Stimulated activated CD4-positive, alpha-beta T cell treated with anti-CD3 and anti-CD28 coated beads, Interleukin-1b, Interleukin-23, amount 100 ng/mL, for 4 hours (primary cell): Measurements from ENCODE around the gene FLNC.

Experiments
- DNase-seq, 2 donors: peaks; one replicate each; pipeline ENCODE4 v3.0.0-alpha.2; 2020; ENCODE audit warnings: low read depth in 2 of 2

FLNC gene

GRCh38 chr7:128804484-128804883 is 25.7 kb upstream of the FLNC start:
- DNase-seq = no peak

DNA sequence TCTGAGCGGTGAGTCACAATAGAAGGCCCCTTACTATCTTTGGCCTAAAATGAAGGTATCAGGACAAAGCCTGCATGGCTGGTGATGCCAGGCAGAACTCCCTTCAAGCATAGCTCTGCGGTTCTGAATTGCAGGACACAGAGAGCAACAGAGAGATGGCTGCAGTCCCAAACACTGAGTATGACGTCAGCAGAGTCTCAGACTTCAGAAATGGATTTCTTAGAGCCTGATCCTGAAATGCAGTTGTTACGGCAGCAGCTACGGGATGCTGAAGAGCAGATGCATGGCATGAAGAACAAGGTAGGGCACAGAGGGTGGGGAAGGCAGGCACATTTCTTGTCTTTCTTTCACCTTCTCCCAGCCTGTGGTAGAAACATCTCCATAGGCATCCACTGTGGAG is 25.0 kb upstream of the FLNC start:
- DNase-seq = no peak

DNA sequence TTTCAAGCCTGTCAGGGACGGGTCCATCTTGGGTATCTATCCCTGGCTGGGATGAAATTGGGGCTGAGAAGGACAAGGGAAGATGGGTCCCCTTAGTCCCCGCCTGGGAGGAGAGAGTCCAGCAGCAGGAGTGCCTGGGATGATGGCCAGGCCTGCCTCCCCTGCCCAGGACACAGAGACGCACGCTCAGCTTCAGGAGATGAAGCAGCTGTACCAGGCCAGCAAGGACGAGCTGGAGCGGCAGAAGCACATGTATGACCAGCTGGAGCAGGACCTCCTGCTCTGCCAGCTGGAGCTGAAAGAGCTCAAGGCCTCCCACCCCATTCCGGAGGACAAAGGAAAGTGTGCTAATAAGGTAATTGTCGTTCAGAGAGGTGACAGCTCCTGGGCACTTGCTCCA is 23.0 kb upstream of the FLNC start:
- no peak for DNase-seq

- DNase-seq = no peak
Measured at GRCh38 chr7:128809363-128809762, 20.8 kb upstream of the FLNC start.

DNA sequence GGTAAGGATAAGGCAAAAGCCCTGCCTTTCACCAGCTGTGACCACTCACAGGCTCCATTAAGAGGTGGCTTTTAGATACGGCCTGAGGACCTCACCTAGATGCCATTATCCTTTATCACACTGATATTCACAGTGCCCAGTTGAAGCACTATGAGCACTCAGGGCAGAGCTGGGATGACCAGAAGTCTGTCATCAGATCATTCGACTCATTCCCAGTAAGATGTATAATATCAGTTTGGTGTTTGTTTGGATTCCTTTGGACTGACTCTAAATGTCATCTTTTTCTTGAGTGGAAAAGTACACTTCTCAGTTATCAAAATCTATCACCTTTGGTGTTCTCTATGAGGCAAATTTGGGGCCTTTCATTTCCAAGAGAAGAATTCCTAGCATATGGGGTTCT is 19.7 kb upstream of the FLNC start:
- no peak for DNase-seq

GRCh38 chr7:128810997-128811396 is 19.2 kb upstream of the FLNC start:
- DNase-seq = no peak

DNA sequence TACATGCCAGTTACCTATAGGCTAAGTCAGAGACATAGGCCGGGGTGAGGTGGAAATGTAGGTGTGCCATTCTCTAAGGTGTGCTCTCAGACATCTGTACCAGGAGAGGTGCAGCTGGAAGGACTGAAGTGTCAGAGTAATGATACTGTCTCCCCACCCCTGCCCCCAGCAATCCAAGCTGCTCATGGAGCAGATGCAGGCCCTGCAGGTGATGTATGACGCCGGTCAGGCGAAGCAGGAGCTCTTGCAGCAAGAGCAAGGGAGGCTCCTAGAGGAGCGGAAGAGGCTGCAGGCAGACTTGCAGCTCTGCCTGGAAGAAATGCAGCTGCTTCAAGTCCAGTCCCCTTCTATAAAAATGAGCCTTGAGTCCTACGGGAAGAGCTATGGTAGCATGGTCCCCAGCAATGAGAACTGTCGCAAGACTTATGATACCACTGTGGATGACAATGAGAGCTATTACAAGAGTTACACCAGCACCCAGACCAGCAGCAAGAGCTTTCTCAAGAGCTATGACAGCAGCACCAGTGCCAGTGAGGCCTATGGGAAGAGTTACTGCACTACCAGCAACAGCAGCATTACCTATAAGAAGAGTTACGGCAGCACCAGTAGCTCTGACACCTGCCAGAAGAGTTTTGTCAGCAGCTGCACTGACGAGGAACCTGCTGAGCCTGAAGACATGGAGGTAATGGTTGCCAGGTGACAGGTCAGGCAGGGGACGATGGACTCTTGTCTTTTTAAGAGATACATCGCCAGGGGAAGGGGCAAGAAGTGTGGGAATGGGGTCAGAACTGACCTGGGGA is 18.4 kb upstream of the FLNC start:
- DNase-seq = no peak

- DNase-seq = no peak
Measured at GRCh38 chr7:128812514-128813168, 17.6 kb upstream of the FLNC start.

DNA sequence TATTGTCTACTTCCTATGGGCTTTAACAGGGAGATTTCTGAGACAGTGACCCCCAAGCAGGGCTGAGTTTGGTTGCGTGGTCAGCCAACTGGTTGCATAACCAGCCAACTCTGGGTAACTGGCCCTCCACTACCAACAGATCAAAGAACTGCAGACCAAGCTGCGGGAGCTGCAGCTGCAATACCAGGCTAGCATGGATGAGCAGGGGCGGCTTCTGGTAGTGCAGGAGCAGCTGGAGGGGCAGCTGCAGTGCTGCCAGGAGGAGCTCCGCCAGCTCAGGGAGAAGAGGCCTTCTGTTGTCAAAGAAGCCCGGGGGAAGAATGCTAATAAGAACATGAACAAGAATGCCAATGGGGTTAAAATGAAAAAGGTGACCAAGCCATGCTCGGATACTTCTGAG is 15.7 kb upstream of the FLNC start:
- DNase-seq = no peak

GRCh38 chr7:128815289-128815942 is 14.8 kb upstream of the FLNC start:
- DNase-seq = no peak

DNA sequence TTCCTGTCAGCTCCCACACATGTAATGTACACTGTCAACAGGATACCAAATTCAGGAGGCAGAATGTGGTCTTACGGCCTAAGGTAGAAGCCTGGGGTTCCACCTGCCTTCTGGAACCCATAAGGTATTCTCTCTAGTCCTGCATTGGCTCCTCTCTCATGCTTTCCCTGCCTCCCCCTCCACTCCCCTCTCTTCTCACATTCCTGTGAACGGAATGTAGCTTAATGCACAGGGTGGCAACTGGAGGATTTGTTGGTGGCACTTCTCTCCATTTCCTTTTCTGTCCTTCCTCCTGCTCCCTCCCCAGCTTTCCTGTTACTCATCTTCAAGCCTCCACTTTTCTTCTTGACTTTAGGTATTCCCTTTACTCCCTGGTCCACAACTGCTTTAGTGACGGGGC is 11.5 kb upstream of the FLNC start:
- no peak for DNase-seq

- DNase-seq = no peak
Measured at GRCh38 chr7:128821724-128822123, 8.5 kb upstream of the FLNC start.

DNA sequence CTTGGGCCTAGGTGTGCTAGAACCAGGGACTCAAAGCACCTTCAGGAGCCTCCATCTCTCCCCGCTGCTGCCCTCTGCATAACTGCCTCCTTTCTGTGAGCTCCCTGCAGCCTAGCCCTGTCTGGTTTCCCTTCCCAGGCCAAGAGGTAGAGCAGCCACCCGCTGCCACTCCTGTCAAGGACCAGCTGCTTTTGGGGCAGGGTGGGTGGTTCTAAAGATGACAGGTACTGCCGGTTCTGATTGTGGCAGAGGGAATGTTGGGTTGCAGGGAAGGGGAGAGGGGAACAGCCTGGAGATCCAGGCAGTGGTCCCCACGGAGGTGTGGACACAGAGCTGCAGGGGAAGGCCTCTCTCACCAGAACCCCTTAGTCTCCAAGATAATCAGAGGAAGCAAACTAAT is 3.7 kb upstream of the FLNC start:
- DNase-seq = no peak

- DNase-seq = no peak
Measured at GRCh38 chr7:128826916-128827247, 3.3 kb upstream of the FLNC start.

- no peak for DNase-seq
Measured at GRCh38 chr7:128827248-128827958, 2.8 kb upstream of the FLNC start.

DNA sequence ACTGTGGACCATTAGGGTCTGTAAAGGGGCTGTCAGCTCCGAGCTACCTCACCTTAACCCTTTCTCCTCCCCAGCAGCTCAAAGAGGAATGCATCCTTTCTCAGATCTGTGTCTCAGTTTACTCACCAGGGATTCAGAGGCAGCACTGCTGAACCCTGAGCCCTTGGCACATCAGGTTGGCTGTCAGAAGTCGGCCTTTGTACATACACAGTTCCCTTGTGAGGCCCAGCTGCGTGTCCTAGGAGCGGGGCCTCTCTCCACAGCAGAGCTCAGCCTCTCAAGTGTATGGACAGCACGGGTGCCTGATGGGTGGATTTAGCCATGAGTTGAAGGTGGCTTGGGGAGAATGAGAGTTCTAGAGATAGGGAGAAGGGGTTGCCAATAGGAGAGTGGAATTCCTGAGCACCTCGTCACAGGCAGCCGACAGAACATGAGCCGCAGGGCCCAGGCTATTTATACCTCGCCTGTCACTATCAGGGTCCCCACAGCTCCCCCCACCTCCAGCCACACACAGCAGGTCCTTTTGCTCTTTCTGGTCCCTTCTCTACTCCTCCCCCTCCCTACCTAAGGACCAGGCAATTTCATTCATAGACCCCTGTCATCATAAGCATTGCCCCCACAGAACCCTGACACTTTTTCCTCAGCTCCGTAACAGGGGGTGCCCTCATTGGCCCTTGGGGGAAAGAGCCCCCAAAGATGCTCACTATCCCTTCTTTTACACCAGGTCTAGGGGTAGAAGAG is 2.1 kb upstream of the FLNC start:
- no peak for DNase-seq

- DNase-seq = no peak
Measured at GRCh38 chr7:128829391-128830166, 627 bp upstream of the FLNC start.

GRCh38 chr7:128831178-128831993 is 1.2 kb downstream of the FLNC start:
- DNase-seq = no peak

DNA sequence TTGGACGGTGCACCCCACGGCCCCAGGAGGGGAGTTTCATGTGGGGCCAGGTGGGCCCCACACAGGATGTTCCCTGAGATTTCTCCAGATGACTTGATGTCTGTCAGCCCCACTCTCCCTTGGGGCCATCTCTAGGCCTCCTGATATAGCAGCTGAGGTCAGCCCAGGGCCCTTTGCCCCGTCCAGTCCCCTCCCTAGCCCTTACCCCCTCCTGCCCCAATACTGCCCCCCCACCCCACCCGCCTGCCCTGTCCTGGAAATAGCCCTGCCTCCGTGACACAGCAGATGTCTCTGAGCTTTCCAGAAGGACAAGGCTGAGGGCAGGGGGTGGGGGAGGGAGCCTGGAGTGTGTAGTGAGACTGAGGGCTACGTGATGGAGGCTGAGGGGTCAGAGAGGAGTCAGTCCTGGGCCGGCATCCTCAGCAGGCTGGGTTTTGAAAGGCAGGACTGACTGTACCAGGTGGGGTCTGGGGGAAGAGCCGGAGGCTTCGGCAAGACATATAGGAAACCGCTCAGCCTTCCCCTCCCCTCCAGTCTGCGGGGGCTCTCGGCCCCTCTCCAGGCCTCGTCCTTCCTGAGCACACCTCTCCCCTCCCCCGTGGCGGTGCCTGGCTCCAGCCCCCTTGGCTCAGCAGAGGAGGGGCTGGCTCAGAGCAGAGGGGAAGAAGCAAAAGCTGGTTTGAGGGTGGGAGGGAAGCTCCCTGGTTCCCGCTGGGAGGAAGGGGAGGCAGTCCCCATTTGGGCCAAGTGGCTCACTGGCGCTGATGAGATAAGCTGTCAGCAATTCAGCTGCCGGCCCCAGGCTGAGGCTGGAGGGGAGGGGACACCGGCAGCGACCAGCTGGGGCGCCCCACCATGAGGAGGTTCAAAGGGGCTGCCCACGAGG is 2.0 kb downstream of the FLNC start:
- no peak for DNase-seq
